ENCODE data around the gene MRPS15.

The MRPS15 gene

GRCh38 chr1:36467700-36468455, 3.7 kb upstream of the MRPS15 start:
- in situ Hi-C loops (cut with HindIII; ENCODE audit: low sequenced_read_pairs), result no loop called here
- no peak for TF ChIP-seq CTCF (IDR thresholded peaks at IDR 0.05; ENCODE audit: low read depth, low read length)
- DNase-seq (ENCODE audit: low read depth, low spot score), result no peak
- no peak overlapping the region for H3K4me3 ChIP-seq (ENCODE audit: low read depth, low read length)

- TF ChIP-seq CTCF (IDR thresholded peaks at IDR 0.05; ENCODE audit: low read depth, low read length), result no peak
- in situ Hi-C loops (cut with HindIII; ENCODE audit: low sequenced_read_pairs), result no loop called here
- no peak for DNase-seq (ENCODE audit: low read depth, low spot score)
- H3K4me3 ChIP-seq (ENCODE audit: low read depth, low read length), result no peak overlapping the region
These were observed 2.8 kb upstream of the MRPS15 start for GRCh38 chr1:36467027-36467410.

- DNase-seq (ENCODE audit: low read depth, low spot score), result no peak
- in situ Hi-C loops (cut with HindIII; ENCODE audit: low sequenced_read_pairs), result no loop called here
- H3K4me3 ChIP-seq (ENCODE audit: low read depth, low read length), result no peak overlapping the region
- no peak for TF ChIP-seq CTCF (IDR thresholded peaks at IDR 0.05; ENCODE audit: low read depth, low read length)
These were observed 2.3 kb upstream of the MRPS15 start for GRCh38 chr1:36466370-36467026.

- in situ Hi-C loops (cut with HindIII; ENCODE audit: low sequenced_read_pairs), result no loop called here
- DNase-seq (ENCODE audit: low read depth, low spot score), result no peak
- TF ChIP-seq CTCF (IDR thresholded peaks at IDR 0.05; ENCODE audit: low read depth, low read length), result no peak
These were observed 1.7 kb upstream of the MRPS15 start for GRCh38 chr1:36465731-36466369.

GRCh38 chr1:36464605-36465393, 615 bp upstream of the MRPS15 start:
- in situ Hi-C loops (cut with HindIII; ENCODE audit: low sequenced_read_pairs), result no loop called here
- TF ChIP-seq CTCF (IDR thresholded peaks at IDR 0.05; ENCODE audit: low read depth, low read length), result no peak
- H3K4me3 ChIP-seq (ENCODE audit: low read depth, low read length), result peak overlapping the region; percentile 69
- no peak for DNase-seq (ENCODE audit: low read depth, low spot score)

More at GRCh38 chr1:36465731-36466369, 1.7 kb upstream of the MRPS15 start:
- H3K4me3 ChIP-seq (ENCODE audit: low read depth, low read length), result no peak overlapping the region

DNA sequence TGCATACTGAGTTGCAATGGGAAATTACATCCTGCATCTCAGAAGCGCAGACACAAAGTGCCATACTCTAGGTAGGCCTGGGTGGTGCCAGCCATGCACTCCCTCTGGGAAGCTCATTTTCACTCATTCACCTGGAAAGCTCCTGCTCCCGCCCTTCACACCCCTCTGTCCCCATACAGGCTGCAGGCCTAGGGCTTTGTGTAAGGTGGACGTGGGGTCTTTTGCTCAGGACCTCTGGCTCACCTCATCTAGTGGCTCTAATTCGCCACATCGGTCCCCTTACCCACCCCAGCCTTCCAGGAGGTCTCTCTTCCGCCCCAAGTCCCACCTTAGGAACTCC, 751 bp downstream of the MRPS15 start:
- peak overlapping the region; percentile 69 for H3K4me3 ChIP-seq (ENCODE audit: low read depth, low read length)
- no peak for TF ChIP-seq CTCF (IDR thresholded peaks at IDR 0.05; ENCODE audit: low read depth, low read length)
- no peak for DNase-seq (ENCODE audit: low read depth, low spot score)
- in situ Hi-C loops (cut with HindIII; ENCODE audit: low sequenced_read_pairs), result no loop called here

Data from astrocyte of the spinal cord (primary cell).